ENCODE measurements around the gene MYLK. TPM values are rescaled to one million over a fixed set of nuclear protein-coding genes. Genes with fewer than 3 reads are reported as not detected.

MYLK gene
- total and polyA plus RNA-seq, 2 of the 4 experiments (the other 2 are of a cell fraction) = 299 to 484 TPM

- Histone ChIP-seq H4K91ac (ENCODE audit: insufficient read depth, low read depth, low read length) (no peak overlapping the region), H2AK5ac (ENCODE audit: low read depth, low read length) (peak overlapping the region; percentile 35; the same call in 1 of the 2 replicates), H3K27ac (ENCODE audit: insufficient read depth, low read length) (no peak overlapping the region), H3K4me3 (ENCODE audit: insufficient read depth, low read depth, low read length) (no peak overlapping the region), H4K5ac (ENCODE audit: low read depth, low read length) (no peak overlapping the region), H3K27me3 (ENCODE audit: control insufficient read depth, insufficient read depth, low read length) (no peaks in the 10 kb centered on the region), H3K9ac (ENCODE audit: low read depth, low read length) (no peak overlapping the region), H3K56ac (ENCODE audit: extremely low read depth, insufficient read depth, low read length) (no peak overlapping the region), H3K9me3 (ENCODE audit: control insufficient read depth, insufficient read depth, low read length) (peaks cover 6% of the 10 kb centered on the region), H3K36me3 (ENCODE audit: control insufficient read depth, insufficient read depth, low read length) (peaks cover 27% of the 10 kb centered on the region), H3K79me1 (ENCODE audit: low read depth in 1 of 2, low read length in 2 of 2) (peaks cover 55 to 81% of the 10 kb centered on the region in 2 experiments), H2BK15ac (ENCODE audit: low read depth, low read length) (no peak overlapping the region), H3K4me2 (ENCODE audit: low read depth, low read length) (no peak overlapping the region), H3K18ac (ENCODE audit: low read depth, low read length) (no peak overlapping the region), H4K20me1 (ENCODE audit: insufficient read depth, low read length) (peaks cover 45% of the 10 kb centered on the region; the same call in 1 of the 2 replicates), H3K9me1 (ENCODE audit: insufficient read depth, low read length) (peaks cover 23% of the 10 kb centered on the region), H3K4me1 (ENCODE audit: control insufficient read depth, insufficient read depth, low read length) (peaks cover 16% of the 10 kb centered on the region), H2BK20ac (ENCODE audit: low read depth, low read length) (no peak overlapping the region), H2BK120ac (ENCODE audit: low read depth, low read length) (no peak overlapping the region), H4K8ac (ENCODE audit: low read depth in 2 of 2, low read length in 2 of 2) (peak overlapping the region in 1 of 2 experiments; percentile 26; a peak in 2 of 4 replicates), H3K4ac (ENCODE audit: low read depth, low read length) (no peak overlapping the region), H2AK9ac (replicated peaks; ENCODE audit: low read depth, low read length, poor library complexity) (no peak overlapping the region), H2AFZ (replicated peaks; ENCODE audit: low read length, poor library complexity) (no peak overlapping the region), H2BK5ac (ENCODE audit: low read depth, low read length, poor library complexity, severe bottlenecking) (no peak overlapping the region), H3K23ac (ENCODE audit: low read depth, low read length) (no peak overlapping the region), H3K14ac (replicated peaks; ENCODE audit: low read depth, low read length) (no peak overlapping the region; the same call in none of the 2 replicates)
- ChIA-PET POLR2A (ENCODE audit: unreplicated experiment) (no interaction called here), CTCF (interaction anchor here (1.2 kb wide), 1 partner anchor 146 kb away, joined by 4 read pairs; no protein-coding TSS in a partner anchor)
- dilution Hi-C loops (cut with HindIII; ENCODE audit: low sequenced_read_pairs, unreplicated experiment) = no loop called here
- TF ChIP-seq RCOR1 (IDR thresholded peaks at IDR 0.05; ENCODE audit: insufficient replicate concordance, low read length) = no peak
- TF ChIP-seq MAFK (IDR thresholded peaks at IDR 0.05; ENCODE audit: low read depth, low read length) = no peak
- no peak for TF ChIP-seq USF2 (IDR thresholded peaks at IDR 0.05; ENCODE audit: low read depth, low read length)
- no peak for TF ChIP-seq CTCF (conservative IDR thresholded peaks at IDR 0.05; ENCODE audit: low read depth, low read length)
- TF ChIP-seq MXI1 (IDR thresholded peaks at IDR 0.05; ENCODE audit: borderline replicate concordance, low read depth, low read length) = no peak
- TF ChIP-seq RAD21 (IDR thresholded peaks at IDR 0.05; ENCODE audit: low read length) = no peak
- TF ChIP-seq NFE2L2 (IDR thresholded peaks at IDR 0.05; ENCODE audit: low read depth, low read length) = no peak
- TF ChIP-seq ELK1 (IDR thresholded peaks at IDR 0.05; ENCODE audit: borderline replicate concordance, low read depth, low read length) = no peak
- no peak for TF ChIP-seq FOS (IDR thresholded peaks at IDR 0.05; ENCODE audit: low read depth, low read length)
- no peak for TF ChIP-seq BHLHE40 (IDR thresholded peaks at IDR 0.05; ENCODE audit: low read depth, low read length)
- no peak for TF ChIP-seq POLR2A (IDR thresholded peaks at IDR 0.05; ENCODE audit: low read depth, low read length)
- TF ChIP-seq CHD1 (IDR thresholded peaks at IDR 0.05; ENCODE audit: low read depth, low read length) = no peak
- no peak for TF ChIP-seq SMC3 (IDR thresholded peaks at IDR 0.05; ENCODE audit: low read depth, low read length)
- TF ChIP-seq RFX5 (IDR thresholded peaks at IDR 0.05; ENCODE audit: low read depth, low read length) = no peak
- no peak for TF ChIP-seq MAZ (IDR thresholded peaks at IDR 0.05; ENCODE audit: borderline replicate concordance, low read depth, low read length)
- TF ChIP-seq CEBPB (IDR thresholded peaks at IDR 0.05; ENCODE audit: low read depth, low read length) = no peak
- ATAC-seq (ENCODE audit: low read depth) (no peak), DNase-seq (no peak)
- no TSS peak for BruUV-seq (replicated peaks)
- intact Hi-C loops (cut with micrococcal nuclease) = no loop called here
- no CpG with 5 or more reads among the region's 1 CpG for WGBS, 2 experiments (ENCODE audit: extremely low coverage in 2 of 2, insufficient read length in 1 of 2)
- in situ Hi-C loops (cut with MboI; ENCODE audit: low sequenced_read_pairs) = no loop called here
Measured at GRCh38 chr3:123869165-123869564, 15.0 kb downstream of the MYLK start.

All from IMR-90 (cell line).